ENCODE measurements around the gene MRPS2.
"Not testable (repeated sequence)": the region's sequence is repeated elsewhere in the genome, so short reads cannot be mapped to it uniquely, and the experiment has no call there.

The MRPS2 gene

GRCh38 chr9:135500525-135501260, at the start of gene MRPS2:
MRPS2 (plus strand) TSS chr9:135500682; CDS start chr9:135500711, 29 bp downstream.
- DNase-seq (ENCODE audit: low read depth) = peak; percentile 88
- TF ChIP-seq, protein P1, sequence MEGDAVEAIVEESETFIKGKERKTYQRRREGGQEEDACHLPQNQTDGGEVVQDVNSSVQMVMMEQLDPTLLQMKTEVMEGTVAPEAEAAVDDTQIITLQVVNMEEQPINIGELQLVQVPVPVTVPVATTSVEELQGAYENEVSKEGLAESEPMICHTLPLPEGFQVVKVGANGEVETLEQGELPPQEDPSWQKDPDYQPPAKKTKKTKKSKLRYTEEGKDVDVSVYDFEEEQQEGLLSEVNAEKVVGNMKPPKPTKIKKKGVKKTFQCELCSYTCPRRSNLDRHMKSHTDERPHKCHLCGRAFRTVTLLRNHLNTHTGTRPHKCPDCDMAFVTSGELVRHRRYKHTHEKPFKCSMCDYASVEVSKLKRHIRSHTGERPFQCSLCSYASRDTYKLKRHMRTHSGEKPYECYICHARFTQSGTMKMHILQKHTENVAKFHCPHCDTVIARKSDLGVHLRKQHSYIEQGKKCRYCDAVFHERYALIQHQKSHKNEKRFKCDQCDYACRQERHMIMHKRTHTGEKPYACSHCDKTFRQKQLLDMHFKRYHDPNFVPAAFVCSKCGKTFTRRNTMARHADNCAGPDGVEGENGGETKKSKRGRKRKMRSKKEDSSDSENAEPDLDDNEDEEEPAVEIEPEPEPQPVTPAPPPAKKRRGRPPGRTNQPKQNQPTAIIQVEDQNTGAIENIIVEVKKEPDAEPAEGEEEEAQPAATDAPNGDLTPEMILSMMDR (IDR thresholded peaks at IDR 0.05; ENCODE audit: low read length, missing control alignments) = peak; percentile 43
- peak within 1 kb of the TSS; percentile 81 for H3K4me3 ChIP-seq (replicated peaks; ENCODE audit: low read depth, low read length)

DNA sequence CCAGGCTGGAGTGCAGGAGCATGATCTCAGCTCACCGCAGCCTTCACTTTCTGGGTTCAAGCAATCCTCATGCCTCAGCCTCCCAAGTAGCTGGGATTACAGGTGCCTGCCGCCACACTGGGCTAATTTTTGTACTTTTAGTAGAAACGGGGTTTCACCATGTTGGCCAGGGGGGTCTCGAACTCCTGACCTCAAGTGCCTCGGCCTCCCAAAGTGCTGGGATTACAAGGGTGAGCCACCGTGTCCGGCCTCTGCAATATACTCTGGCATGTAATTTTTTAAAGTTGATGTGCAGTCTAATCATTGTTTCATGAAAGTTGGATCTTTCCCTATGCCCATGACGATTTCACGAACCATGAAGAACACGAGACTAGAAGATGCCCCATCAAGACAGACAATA, 49.5 kb upstream of the MRPS2 start:
- TF ChIP-seq, protein P1 (IDR thresholded peaks at IDR 0.05; ENCODE audit: low read length, missing control alignments) = no peak

GRCh38 chr9:135451909-135452308, 48.6 kb upstream of the MRPS2 start:
- not testable (repeated sequence) for DNase-seq (ENCODE audit: low read depth); H3K4me3 ChIP-seq (replicated peaks; ENCODE audit: low read depth, low read length)

More for the DNA sequence above, 49.5 kb upstream of the MRPS2 start:
- DNase-seq (ENCODE audit: low read depth) = no peak
- H3K4me3 ChIP-seq (replicated peaks; ENCODE audit: low read depth, low read length) = no peak overlapping the region

DNA sequence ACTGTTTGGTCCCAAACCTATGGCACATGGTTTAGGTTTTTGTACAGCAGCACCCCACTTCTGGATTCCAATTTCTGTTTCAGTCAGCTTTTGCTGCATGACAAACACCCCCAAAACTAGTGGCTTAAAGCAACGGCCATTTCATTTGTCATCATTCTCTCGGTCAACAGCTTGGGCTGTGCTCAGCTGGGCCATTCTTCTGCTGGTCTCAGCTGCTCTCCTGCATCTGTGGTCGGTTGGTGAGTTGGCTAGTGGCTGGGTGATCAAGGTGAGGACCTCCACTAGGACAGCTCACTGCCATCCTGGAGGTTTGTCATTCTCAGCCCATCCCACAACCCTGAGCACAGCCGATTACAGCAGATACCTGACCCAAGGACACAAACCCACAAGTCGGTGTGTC, 45.7 kb upstream of the MRPS2 start:
- DNase-seq (ENCODE audit: low read depth) = no peak
- TF ChIP-seq, protein P1 (IDR thresholded peaks at IDR 0.05; ENCODE audit: low read length, missing control alignments) = no peak
- no peak overlapping the region for H3K4me3 ChIP-seq (replicated peaks; ENCODE audit: low read depth, low read length)

DNA sequence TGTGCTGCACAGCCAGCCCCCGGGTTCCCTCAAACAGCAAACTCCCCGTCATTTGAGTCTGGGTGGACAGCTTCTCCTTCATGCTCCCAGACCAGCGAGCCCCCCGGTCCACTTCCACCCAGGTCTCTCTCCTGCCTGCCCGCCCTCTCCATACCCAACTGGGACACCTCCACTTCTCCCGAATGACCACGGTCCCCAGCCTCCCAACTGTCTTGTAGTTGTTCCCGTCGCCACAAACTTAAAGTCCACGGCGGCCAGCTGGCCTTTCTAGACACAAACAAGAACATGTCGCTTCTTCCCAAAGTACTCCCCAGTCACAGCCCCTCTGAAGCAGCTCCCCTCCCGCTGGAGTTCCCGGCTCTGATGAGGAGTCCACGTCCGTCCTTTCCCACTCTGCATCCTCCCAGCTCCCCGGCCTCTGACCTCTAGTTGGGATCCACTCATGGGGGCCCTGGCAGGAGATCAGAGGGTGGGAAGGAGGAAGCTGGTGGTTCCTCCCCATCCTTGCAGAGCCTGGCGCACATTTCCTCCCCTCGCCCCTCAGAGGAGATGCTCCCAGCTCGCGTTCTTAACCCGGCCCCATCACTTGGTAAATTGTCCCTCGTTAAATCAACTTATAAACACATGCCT, 45.0 kb upstream of the MRPS2 start:
- TF ChIP-seq, protein P1 (IDR thresholded peaks at IDR 0.05; ENCODE audit: low read length, missing control alignments) = no peak
- H3K4me3 ChIP-seq (replicated peaks; ENCODE audit: low read depth, low read length) = no peak overlapping the region
- DNase-seq (ENCODE audit: low read depth) = no peak

GRCh38 chr9:135456436-135457104, 43.9 kb upstream of the MRPS2 start:
- no peak for DNase-seq (ENCODE audit: low read depth)
- TF ChIP-seq, protein P1 (IDR thresholded peaks at IDR 0.05; ENCODE audit: low read length, missing control alignments) = no peak
- no peak overlapping the region for H3K4me3 ChIP-seq (replicated peaks; ENCODE audit: low read depth, low read length)

- DNase-seq (ENCODE audit: low read depth); H3K4me3 ChIP-seq (replicated peaks; ENCODE audit: low read depth, low read length): not testable (repeated sequence)
Measured at GRCh38 chr9:135458478-135458877, 42.0 kb upstream of the MRPS2 start.
